ENCODE measurements around the gene MFSD11. TPM values are rescaled to one million over a fixed set of nuclear protein-coding genes. Genes with fewer than 3 reads are reported as not detected.

MFSD11 gene
- total RNA-seq, 1 experiment from 2014 or later: 42.3 TPM

DNA sequence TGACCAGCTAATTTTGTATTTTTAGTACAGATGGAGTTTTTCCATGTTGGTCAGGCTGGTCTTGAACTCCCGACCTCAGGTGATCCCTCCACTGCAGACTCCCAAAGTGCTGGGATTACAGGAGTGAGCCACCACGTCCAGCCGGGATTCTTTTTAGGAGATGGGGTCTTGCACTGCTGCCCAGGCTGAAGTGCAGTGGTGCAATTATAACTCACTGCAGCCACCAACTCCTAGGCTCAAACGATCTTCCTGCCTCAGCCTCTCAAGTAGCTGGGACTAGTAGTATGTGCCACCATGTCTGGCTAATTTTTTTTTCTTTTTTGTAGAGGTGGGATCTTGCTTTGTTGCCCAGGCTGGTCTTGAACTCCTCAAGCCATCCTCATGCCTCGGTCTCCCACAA lies 73.9 kb downstream of the MFSD11 start:
- in situ Hi-C loops (cut with HindIII; ENCODE audit: low pct_unique_long_range_greater_than_20kb, low sequenced_read_pairs): no loop called here
- POLR2A ChIA-PET: no interaction called here
- no peak for ATAC-seq

DNA sequence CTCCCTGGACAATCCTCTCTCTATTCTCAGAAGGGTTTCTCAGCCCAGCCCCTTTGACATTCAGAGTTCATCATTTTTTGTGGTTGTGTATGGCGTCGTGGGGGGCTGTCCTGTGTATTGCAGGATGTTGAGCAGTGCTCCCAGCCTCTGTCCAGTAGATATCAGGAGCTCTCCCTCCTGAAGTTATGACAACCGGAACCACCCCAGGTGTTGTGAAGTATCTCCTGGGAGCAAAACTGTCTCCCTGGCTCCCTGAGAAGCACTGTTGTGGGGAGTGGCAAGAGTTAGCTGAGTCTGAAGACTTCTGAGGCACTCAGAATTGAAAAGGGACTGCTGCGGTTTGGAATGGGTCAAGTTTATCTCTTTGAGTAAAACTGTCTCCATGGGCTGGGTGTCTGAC lies 74.3 kb downstream of the MFSD11 start:
- no peak for ATAC-seq
- no peaks in the 10 kb centered on the region for H3K36me3 ChIP-seq (ENCODE audit: control insufficient read depth, insufficient read depth, low read length)
- no peak overlapping the region for H3K27ac ChIP-seq (ENCODE audit: low read length)
- BruUV-seq (replicated peaks): no TSS peak
- no peaks in the 10 kb centered on the region for H3K9me3 ChIP-seq (ENCODE audit: control insufficient read depth, insufficient read depth, low read depth, low read length)
- in situ Hi-C loops (cut with HindIII; ENCODE audit: low pct_unique_long_range_greater_than_20kb, low sequenced_read_pairs) (no loop called here), intact Hi-C loops (cut with micrococcal nuclease; ENCODE audit: unreplicated experiment) (loop anchor here (5.0 kb wide), 1 partner anchor 255 kb away; no protein-coding TSS in a partner anchor)
- ChIA-PET CTCF (no interaction called here), POLR2A (no interaction called here)
- DNase-seq (ENCODE audit: low read depth, low spot score): no peak
- no peak overlapping the region for H3K4me3 ChIP-seq (ENCODE audit: low read depth in 2 of 2, low read length in 2 of 2)
- no peaks in the 10 kb centered on the region for H3K4me1 ChIP-seq (ENCODE audit: control insufficient read depth, insufficient read depth, low read length)
- TF ChIP-seq TCF7L2 (IDR thresholded peaks at IDR 0.05; ENCODE audit: low read depth, low read length) (no peak), SIN3A (IDR thresholded peaks at IDR 0.05; ENCODE audit: borderline replicate concordance, insufficient read depth, low read depth, low read length) (no peak), POLR2AphosphoS5 (IDR thresholded peaks at IDR 0.05; ENCODE audit: low read depth, low read length) (no peak)
- TF ChIP-seq, protein P1, sequence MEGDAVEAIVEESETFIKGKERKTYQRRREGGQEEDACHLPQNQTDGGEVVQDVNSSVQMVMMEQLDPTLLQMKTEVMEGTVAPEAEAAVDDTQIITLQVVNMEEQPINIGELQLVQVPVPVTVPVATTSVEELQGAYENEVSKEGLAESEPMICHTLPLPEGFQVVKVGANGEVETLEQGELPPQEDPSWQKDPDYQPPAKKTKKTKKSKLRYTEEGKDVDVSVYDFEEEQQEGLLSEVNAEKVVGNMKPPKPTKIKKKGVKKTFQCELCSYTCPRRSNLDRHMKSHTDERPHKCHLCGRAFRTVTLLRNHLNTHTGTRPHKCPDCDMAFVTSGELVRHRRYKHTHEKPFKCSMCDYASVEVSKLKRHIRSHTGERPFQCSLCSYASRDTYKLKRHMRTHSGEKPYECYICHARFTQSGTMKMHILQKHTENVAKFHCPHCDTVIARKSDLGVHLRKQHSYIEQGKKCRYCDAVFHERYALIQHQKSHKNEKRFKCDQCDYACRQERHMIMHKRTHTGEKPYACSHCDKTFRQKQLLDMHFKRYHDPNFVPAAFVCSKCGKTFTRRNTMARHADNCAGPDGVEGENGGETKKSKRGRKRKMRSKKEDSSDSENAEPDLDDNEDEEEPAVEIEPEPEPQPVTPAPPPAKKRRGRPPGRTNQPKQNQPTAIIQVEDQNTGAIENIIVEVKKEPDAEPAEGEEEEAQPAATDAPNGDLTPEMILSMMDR (IDR thresholded peaks at IDR 0.05): no peak
- TF ChIP-seq, protein P2, sequence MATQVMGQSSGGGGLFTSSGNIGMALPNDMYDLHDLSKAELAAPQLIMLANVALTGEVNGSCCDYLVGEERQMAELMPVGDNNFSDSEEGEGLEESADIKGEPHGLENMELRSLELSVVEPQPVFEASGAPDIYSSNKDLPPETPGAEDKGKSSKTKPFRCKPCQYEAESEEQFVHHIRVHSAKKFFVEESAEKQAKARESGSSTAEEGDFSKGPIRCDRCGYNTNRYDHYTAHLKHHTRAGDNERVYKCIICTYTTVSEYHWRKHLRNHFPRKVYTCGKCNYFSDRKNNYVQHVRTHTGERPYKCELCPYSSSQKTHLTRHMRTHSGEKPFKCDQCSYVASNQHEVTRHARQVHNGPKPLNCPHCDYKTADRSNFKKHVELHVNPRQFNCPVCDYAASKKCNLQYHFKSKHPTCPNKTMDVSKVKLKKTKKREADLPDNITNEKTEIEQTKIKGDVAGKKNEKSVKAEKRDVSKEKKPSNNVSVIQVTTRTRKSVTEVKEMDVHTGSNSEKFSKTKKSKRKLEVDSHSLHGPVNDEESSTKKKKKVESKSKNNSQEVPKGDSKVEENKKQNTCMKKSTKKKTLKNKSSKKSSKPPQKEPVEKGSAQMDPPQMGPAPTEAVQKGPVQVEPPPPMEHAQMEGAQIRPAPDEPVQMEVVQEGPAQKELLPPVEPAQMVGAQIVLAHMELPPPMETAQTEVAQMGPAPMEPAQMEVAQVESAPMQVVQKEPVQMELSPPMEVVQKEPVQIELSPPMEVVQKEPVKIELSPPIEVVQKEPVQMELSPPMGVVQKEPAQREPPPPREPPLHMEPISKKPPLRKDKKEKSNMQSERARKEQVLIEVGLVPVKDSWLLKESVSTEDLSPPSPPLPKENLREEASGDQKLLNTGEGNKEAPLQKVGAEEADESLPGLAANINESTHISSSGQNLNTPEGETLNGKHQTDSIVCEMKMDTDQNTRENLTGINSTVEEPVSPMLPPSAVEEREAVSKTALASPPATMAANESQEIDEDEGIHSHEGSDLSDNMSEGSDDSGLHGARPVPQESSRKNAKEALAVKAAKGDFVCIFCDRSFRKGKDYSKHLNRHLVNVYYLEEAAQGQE (IDR thresholded peaks at IDR 0.05; ENCODE audit: insufficient read depth in 1 of 2, low read depth in 2 of 2, low read length in 1 of 2): no peak
- H3K27me3 ChIP-seq (ENCODE audit: control insufficient read depth, insufficient read depth, low read length): no peaks in the 10 kb centered on the region

More for the DNA sequence above, 73.9 kb downstream of the MFSD11 start:
- DNase-seq (ENCODE audit: low read depth, low spot score): no peak
- Histone ChIP-seq H3K27ac (ENCODE audit: low read length) (no peak overlapping the region), H3K36me3 (ENCODE audit: control insufficient read depth, insufficient read depth, low read length) (no peaks in the 10 kb centered on the region), H3K4me1 (ENCODE audit: control insufficient read depth, insufficient read depth, low read length) (no peaks in the 10 kb centered on the region), H3K9me3 (ENCODE audit: control insufficient read depth, insufficient read depth, low read depth, low read length) (no peaks in the 10 kb centered on the region), H3K4me3 (ENCODE audit: low read depth in 2 of 2, low read length in 2 of 2) (no peak overlapping the region), H3K27me3 (ENCODE audit: control insufficient read depth, insufficient read depth, low read length) (no peaks in the 10 kb centered on the region)
- intact Hi-C loops (cut with micrococcal nuclease; ENCODE audit: unreplicated experiment): loop anchor here (5.0 kb wide), 1 partner anchor 255 kb away; no protein-coding TSS in a partner anchor
- BruUV-seq (replicated peaks): no TSS peak
- CTCF ChIA-PET: no interaction called here
- TF ChIP-seq, protein P1 (IDR thresholded peaks at IDR 0.05): no peak
- TF ChIP-seq SIN3A (IDR thresholded peaks at IDR 0.05; ENCODE audit: borderline replicate concordance, insufficient read depth, low read depth, low read length) (no peak), TCF7L2 (IDR thresholded peaks at IDR 0.05; ENCODE audit: low read depth, low read length) (no peak), POLR2AphosphoS5 (IDR thresholded peaks at IDR 0.05; ENCODE audit: low read depth, low read length) (no peak)
- TF ChIP-seq, protein P2 (IDR thresholded peaks at IDR 0.05; ENCODE audit: insufficient read depth in 1 of 2, low read depth in 2 of 2, low read length in 1 of 2): no peak

All from Panc1 (cell line).